Cardiac muscle cell (in vitro differentiated cells and primary cell): ENCODE measurements around the gene CCDC85C. TPM values are rescaled to one million over a fixed set of nuclear protein-coding genes. Genes with fewer than 3 reads are reported as not detected.

Source experiments
- DNase-seq, 2 donors: peaks; one replicate each; pipeline versions ENCODE4 v3.0.0 to v3.0.0-alpha.2; 2010 to 2017; ENCODE audit warnings: low read depth in 1 of 2, low spot score in 1 of 2
- H3K27ac ChIP-seq: fragments of 200-600 bp; sonication (generic); 2 replicates; pipeline ENCODE4 v1.5.1; 2016
- H3K27me3 ChIP-seq: fragments of 200-600 bp; sonication (generic); 2 replicates; pipeline ENCODE4 v1.6.0; 2016; ENCODE audit warnings: control low read depth
- H3K36me3 ChIP-seq: fragments of 200-600 bp; sonication (generic); 2 replicates; pipeline ENCODE4 v1.5.1; 2016; ENCODE audit warnings: control low read depth
- H3K4me1 ChIP-seq: fragments of 200-600 bp; sonication (generic); 2 replicates; pipeline ENCODE4 v1.8.1; 2017; ENCODE audit warnings: low read depth, mild to moderate bottlenecking, mixed run types
- H3K4me3 ChIP-seq: fragments of 200-600 bp; sonication (generic); 2 replicates; pipeline ENCODE4 v1.5.1; 2016; ENCODE audit warnings: mild to moderate bottlenecking
- H3K9me3 ChIP-seq: fragments of 200-600 bp; sonication (generic); 2 replicates; pipeline ENCODE4 v1.5.1; 2017; ENCODE audit warnings: low read depth, mild to moderate bottlenecking, control low read depth
- polyA plus RNA-seq: library from polyadenylated mRNA; unstranded; fragments of >200 nt; fragmentation: Nextera tagmentation; extraction: Ambion mirVana; gene quantifications from 2 replicates; pipeline ENCODE4 v1.2.1, GENCODE V29; 2016
- total RNA-seq: library from RNA; depleted of rRNA; stranded (reverse); fragments of >200 nt; gene quantifications from 2 replicates; pipeline ENCODE4 v1.2.3, GENCODE V29; 2016
- TF ChIP-seq, protein P1 (sequence below): IDR thresholded peaks from 2 replicates; pipeline ENCODE4 v1.5.1; 2012; ENCODE audit warnings: low read depth, mild to moderate bottlenecking, low read length

CCDC85C gene
- total and polyA plus RNA-seq, 2 experiments from 2014 or later: 39.6 to 45.7 TPM

DNA sequence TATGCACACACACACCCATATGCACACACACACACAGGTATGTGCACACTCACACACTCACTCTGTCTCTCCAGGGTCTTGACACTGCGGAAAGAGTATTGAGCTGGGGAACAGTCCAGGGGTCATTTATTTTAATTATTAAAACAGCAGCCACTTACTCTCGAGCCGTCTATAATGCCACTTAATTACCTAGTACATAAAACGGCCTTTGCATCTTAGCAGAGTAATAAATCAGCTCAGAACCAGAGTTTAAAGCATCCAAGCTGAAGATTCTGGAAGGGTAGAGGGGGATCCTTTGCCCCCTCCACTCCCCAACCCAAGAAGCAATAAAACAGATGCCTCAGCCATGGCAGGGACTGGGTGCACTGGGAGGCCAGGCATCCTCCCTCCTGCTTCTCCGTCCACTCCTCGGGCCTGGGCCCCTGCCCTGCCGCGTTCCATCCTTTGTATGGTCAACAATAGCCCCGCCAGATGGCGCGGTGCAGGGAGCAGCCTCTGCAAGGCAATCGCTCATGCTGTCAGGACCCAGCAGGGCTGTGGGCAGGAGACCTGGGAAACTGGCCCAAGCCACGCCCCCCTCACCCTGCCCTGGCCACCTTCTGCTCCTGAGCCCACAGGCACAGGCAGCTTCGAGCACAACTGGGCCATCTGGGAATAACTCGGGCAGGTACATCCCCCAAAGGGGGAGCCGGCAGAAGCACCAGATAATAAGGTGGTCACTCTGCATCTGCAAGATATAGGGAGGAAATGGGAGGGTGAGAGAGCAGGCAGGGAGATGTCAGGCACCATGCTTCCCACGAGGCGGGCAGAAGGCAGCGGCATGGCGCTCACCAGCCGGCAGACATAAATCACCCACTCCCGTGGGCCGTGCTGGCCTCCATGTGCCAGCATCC lies 40.9 kb downstream of the CCDC85C start:
- H3K36me3 ChIP-seq: no peaks in the 10 kb centered on the region
- DNase-seq: peak; percentile 78 to 96
- H3K27me3 ChIP-seq: no peaks in the 10 kb centered on the region
- TF ChIP-seq, protein P1, sequence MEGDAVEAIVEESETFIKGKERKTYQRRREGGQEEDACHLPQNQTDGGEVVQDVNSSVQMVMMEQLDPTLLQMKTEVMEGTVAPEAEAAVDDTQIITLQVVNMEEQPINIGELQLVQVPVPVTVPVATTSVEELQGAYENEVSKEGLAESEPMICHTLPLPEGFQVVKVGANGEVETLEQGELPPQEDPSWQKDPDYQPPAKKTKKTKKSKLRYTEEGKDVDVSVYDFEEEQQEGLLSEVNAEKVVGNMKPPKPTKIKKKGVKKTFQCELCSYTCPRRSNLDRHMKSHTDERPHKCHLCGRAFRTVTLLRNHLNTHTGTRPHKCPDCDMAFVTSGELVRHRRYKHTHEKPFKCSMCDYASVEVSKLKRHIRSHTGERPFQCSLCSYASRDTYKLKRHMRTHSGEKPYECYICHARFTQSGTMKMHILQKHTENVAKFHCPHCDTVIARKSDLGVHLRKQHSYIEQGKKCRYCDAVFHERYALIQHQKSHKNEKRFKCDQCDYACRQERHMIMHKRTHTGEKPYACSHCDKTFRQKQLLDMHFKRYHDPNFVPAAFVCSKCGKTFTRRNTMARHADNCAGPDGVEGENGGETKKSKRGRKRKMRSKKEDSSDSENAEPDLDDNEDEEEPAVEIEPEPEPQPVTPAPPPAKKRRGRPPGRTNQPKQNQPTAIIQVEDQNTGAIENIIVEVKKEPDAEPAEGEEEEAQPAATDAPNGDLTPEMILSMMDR: peak; percentile 57
- no peaks in the 10 kb centered on the region for H3K9me3 ChIP-seq
- H3K4me3 ChIP-seq: no peak overlapping the region
- peaks cover 53% of the 10 kb centered on the region for H3K4me1 ChIP-seq
- H3K27ac ChIP-seq: peak overlapping the region; percentile 76

DNA sequence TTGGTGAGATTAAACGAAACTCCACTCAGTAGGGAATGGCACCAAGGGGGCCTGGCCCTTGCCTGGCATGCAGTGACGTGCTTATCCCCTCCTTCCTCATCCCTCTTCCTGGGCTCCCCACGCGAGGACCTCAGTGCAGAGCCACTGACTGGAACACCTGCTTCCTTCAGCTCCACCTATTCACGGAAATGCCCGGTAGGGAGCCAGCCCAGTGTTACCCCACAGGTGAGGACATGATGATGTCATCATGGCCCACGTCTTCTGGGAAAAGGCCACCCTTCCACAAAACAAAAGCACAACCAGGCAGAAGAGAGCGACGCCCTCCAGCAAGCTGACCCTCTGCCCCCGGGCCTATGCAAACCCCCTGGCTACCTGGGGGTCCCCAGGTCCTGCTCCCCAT lies 42.1 kb downstream of the CCDC85C start:
- TF ChIP-seq, protein P1: no peak
- no peaks in the 10 kb centered on the region for H3K27me3 ChIP-seq
- no peak overlapping the region for H3K27ac ChIP-seq
- H3K4me1 ChIP-seq: peaks cover 41% of the 10 kb centered on the region
- DNase-seq: no peak
- H3K9me3 ChIP-seq: no peaks in the 10 kb centered on the region
- no peak overlapping the region for H3K4me3 ChIP-seq
- no peaks in the 10 kb centered on the region for H3K36me3 ChIP-seq

DNA sequence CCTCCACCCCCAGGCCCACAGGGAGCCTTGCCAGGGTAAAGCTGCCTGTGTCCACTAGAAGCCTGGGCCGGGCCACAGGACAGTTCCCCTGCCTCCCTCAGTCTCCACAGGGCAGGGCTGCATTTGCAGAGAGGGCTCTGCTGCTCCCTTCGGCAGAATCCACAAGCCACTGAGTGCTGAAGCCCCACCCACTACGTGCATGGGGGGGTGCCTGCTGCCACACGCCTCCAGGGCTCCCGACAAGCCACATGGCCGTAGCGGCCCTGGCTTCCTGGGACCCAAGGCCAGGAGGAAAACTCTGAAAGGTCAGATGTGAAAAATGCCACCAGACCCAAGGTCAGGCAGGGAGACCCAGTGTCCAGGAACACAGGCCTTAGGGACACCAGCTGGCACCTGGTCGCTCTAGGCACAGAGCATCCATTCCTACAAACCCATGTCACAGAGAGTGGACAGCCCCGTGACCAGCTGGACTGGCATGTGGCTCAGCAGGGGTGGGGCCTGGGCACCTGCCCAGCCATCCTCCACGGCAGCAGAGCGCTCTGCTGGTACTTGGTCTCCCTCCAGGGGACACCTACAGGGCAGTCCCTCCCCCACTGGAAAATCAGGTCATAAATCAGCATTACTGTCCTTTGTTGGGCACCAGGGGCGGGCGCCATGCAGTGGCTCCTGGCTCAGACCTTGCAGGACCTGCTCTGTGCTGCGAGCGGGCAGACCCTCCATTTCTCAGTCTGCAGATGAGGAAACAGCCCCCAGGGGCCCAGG lies 42.9 kb downstream of the CCDC85C start:
- peaks cover 33% of the 10 kb centered on the region for H3K4me1 ChIP-seq
- TF ChIP-seq, protein P1: no peak
- H3K9me3 ChIP-seq: no peaks in the 10 kb centered on the region
- no peak for DNase-seq
- H3K36me3 ChIP-seq: no peaks in the 10 kb centered on the region
- no peak overlapping the region for H3K27ac ChIP-seq
- no peak overlapping the region for H3K4me3 ChIP-seq
- no peaks in the 10 kb centered on the region for H3K27me3 ChIP-seq

DNA sequence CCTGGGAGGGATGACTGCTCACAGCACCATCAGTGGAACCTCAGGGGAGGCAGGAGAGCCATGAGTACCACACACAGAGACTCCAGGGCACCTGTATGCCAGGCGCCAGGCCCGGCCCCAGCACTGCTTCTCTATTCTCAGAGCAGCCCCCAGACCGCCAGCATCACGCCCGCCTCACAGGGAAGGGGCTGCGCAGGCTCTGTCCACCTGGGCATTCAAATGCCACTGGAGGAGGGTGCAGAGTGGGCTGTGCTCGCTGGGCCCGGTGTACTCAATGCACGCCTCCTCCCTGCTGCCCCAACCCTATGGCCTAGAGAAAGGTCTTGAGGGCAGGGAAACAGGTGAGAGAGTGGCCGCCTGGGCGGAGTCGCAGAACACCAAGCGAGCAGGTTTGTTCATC lies 43.6 kb downstream of the CCDC85C start:
- no peaks in the 10 kb centered on the region for H3K27me3 ChIP-seq
- H3K9me3 ChIP-seq: no peaks in the 10 kb centered on the region
- TF ChIP-seq, protein P1: no peak
- no peak overlapping the region for H3K27ac ChIP-seq
- no peak overlapping the region for H3K4me3 ChIP-seq
- peaks cover 26% of the 10 kb centered on the region for H3K4me1 ChIP-seq
- no peaks in the 10 kb centered on the region for H3K36me3 ChIP-seq
- DNase-seq: no peak

DNA sequence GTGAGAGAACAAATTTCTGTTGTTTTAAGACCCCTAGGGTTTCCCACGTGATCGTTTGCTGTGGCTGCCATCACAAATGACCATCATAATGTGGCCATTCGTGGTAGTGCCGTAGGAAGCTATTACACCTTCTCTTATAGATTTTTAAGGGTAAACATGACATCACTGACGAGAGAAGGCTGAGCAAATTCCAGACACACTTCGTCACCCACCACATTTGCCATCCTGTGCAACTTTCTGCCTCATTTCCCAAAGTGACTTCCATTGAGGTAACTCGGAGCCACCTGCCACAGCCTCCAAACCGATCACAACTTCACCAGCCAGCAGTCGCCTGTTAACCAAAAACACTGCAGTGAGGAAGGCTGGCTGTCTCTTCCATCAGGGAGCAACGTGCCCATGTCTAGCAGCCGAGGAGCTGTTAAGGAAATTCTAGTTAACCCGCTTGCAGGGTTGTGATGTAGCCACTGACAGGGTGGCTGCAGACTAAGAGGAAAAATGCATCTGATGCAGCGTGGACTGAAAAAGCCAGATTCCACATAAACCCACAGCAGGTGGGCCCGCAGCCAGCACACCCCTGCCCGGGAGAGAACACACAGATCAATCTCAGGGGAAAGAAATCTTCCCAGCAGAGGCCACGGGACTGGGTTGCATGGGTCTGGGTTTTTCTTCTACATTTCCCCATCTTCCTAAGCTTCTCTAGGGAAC lies 44.6 kb downstream of the CCDC85C start:
- Histone ChIP-seq H3K36me3 (no peaks in the 10 kb centered on the region), H3K4me3 (no peak overlapping the region), H3K4me1 (peaks cover 17% of the 10 kb centered on the region), H3K9me3 (no peaks in the 10 kb centered on the region), H3K27ac (no peak overlapping the region), H3K27me3 (no peaks in the 10 kb centered on the region)
- TF ChIP-seq, protein P1: no peak
- peak in 1 of 2 donors; percentile 26 for DNase-seq
